Measurements from ENCODE around the gene INF2.
"Not testable (repeated sequence)": the region's sequence is repeated elsewhere in the genome, so short reads cannot be mapped to it uniquely, and the experiment has no call there.

INF2 gene

DNA sequence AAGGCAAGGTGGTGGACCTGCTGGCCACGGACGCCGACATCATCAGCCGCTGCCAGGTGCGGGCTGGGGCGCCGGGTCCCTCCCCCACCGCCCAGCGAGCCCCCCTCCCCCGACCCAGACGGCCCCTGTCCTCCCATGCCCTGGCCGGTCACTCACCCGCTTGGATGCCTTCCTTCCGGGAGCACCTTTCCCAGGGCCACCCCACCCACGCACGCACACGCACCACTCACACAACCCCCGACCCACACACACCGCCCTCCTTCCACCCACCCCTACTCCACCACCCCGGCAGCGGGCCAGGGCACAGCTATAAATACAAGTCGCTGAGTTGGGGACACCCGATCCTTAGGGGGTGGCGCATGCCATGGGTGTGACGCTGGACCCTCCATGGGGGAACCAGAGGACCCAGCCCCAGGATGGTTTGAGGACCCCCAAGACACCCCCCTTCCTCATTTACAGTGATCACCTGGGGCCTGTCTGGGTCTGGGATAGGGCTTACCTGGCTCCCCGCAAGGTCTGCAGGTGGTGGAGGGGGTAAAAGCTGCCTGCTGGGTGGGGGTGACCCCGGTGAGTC is 35.1 kb downstream of the INF2 start:
- DNase-seq = no peak

DNA sequence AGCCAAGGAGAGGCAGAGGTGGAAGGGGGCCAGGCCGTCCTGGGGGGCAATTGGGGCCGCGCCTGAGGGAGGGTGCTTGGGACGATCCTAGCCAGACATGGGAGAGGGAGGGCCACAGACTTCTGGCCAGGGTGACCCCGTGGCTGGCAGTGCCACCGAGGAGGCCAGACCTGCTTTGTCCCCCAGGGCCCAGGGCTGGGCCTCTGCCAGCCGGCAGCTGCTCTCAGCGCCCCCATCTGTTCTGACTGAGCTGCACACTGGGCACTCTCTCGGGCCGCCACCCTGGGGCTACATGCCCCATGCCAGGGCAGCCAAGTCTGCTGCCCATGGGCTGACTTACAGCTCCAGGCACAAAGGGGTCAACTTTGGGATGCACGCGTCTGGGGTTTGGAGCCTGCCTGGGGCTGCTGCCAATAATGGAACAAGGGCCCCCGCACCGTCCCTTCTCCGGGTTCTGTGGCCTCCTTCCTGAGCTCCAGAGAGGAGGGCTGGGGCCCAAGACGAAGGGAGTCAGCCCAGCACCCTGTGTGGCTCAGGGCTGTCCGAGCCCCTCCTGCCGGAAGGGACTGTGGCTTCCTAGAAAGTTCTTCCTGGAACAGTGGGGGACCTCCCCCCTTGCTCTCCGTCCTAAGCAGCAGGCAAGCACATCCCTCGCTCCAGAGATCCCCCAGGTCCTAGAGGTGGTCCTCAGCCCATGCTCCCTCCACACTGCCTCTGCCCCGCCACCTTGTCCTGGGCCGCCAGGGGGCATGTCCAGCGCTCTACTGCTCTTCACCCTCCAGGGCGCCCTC is 35.8 kb downstream of the INF2 start:
- no peak for DNase-seq

DNA sequence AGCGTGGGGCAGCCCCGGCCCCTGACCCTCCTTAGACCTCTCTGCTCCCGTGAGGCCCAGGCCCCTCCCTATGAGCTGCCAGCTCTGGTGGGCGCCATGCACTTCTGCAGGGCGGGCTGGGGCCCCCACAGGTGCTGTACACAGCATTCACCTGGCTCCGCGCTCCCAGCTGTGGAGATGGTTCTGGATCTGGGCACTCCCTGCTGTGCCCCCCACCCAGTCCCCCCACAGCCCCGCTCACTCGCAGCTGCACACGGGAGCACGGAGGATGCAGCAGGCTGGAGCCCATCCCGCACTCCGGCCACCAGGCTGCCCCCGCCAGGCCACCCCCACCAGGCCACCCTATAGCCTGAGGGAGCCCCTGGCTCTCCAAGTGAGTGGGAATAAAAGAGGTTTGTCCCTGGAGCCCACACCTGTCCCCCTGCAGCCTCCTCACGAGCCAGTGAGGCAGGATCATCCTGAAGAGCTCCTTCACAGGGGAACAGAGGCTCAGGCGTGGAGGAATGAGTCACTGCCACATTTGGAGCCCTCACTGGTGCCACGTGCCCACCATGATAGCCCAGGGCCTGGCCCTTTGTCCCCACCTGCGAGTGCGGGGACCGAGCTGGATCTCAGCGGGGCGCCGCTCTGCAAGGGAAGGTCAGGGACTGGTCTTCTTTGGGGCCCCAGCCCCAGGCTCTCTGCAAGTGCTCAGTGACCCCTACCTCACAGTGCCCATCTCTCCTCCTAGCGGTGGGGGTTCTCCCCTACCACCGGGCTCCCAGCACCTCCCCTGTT is 36.5 kb downstream of the INF2 start:
- DNase-seq = no peak

DNA sequence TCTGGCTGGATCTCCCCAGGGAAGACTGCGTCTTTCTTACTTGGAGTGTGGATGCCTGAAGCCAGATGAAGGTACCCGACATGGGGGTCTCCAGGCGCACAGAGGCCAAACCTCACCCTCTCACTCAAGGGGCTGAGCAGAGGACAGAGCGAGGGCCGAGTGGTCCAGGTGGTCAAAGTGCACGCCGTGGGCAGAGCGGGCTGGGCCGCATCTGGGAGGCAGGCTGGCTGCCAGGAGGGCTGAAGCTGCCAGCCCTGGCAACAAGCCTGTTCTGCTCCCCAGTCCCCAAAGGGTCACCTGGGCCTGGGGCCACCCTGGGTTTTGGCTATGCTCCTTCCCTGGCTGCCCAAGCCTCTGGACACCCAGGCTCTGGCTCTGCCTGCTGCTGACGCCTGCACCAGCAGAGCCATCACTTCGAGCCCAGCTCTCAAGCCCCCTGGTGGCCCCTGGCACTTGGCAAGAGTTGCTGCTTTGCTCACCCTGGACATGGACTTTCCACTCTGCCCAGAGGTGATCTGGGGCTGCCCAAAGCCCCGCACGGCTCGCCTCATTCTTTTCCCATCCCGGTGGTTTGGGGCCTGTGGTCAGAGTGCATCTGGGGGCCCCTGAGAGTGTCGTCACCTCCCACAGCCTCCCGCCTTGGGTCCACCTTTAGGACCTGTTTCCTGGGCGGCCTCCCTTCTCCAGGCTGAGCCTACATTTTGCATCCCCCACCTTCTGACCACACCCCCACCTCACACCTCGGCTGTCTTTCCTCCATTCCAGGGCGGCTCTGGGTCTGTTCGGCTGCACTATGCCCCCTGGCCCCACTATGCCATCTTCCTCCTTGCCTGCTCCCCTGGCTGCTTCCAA is 37.4 kb downstream of the INF2 start:
- DNase-seq = no peak

DNA sequence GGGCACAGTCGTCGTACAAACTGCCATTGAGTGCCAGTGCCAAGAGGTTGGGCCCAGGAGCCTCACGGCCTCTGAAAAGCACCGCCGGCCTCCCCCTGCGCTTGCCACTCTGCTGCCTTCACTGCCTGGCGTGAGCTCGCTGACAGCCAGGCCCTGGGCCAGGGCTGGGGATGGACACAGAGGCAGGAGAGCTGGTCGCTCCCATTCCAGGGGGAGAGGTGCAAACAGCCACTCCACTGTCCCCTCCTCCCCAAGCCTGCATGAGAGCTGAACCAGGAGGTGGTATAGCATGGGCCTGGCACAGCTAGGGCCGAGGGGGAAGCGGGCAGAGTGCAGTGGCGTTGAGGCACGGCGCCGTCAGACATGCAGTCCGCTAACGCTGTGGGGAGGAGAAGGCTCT is 39.2 kb downstream of the INF2 start:
- DNase-seq = no peak

DNA sequence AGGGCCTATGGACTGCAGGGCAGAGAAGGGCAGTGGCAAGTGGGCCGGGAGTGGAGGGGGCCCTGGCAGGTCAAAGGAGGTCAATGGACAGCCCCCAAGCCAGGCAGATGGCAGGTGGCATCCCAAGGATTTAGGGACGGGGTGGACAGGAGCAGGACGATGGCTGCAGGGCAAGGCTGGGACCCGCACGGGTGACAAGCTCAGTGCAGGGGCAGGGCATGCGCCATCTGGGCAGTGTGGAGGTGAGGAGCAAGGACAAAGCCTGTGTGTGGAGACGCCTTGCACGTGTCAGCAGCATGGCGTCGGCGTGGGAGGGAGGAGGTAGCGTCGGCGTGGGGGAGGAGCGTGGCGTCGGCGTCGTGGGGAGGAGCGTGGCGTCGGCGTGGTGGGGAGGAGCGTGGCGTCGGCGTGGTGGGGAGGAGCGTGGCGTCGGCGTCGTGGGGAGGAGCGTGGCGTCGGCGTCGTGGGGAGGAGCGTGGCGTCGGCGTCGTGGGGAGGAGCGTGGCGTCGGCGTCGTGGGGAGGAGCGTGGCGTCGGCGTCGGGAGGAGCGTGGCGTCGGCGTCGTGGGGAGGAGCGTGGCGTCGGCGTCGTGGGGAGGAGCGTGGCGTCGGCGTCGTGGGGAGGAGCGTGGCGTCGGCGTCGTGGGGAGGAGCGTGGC is 39.9 kb downstream of the INF2 start:
- not testable (repeated sequence) for DNase-seq

DNA sequence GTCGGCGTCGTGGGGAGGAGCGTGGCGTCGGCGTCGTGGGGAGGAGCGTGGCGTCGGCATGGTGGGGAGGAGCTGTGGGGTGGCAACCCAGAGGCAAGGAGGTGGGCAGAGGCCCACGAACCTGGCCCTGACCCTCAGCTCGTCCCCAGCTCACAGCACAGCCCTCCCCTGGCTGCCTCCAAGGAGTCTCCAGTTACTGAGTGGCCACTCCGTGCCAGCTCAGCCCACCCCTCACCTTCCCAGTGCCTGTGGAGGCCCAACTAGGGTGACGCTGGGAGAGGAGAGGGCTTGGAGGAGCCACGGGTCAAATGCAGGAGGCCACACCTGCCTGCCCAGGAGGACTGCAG is 40.4 kb downstream of the INF2 start:
- no peak for DNase-seq

DNA sequence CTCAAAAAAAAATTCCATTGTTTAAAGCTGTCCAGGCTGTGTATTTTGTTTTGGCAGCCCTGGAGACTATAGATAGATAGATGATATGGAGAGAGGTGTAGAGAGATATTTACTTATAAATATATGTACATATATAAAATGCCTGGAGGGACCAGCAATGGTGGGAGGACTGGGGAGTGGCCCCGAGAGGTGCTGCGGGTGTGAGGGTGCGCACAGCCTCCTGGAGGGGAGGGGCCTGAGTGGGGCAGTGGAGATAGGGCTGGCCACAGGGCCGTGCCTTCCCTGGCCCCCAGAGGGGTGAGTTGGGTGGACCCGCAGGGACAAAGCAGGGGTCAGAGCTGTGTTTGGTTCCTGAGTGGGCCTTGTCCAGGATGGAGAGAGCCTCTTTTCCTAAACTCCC is 41.1 kb downstream of the INF2 start:
- no peak for DNase-seq

DNA sequence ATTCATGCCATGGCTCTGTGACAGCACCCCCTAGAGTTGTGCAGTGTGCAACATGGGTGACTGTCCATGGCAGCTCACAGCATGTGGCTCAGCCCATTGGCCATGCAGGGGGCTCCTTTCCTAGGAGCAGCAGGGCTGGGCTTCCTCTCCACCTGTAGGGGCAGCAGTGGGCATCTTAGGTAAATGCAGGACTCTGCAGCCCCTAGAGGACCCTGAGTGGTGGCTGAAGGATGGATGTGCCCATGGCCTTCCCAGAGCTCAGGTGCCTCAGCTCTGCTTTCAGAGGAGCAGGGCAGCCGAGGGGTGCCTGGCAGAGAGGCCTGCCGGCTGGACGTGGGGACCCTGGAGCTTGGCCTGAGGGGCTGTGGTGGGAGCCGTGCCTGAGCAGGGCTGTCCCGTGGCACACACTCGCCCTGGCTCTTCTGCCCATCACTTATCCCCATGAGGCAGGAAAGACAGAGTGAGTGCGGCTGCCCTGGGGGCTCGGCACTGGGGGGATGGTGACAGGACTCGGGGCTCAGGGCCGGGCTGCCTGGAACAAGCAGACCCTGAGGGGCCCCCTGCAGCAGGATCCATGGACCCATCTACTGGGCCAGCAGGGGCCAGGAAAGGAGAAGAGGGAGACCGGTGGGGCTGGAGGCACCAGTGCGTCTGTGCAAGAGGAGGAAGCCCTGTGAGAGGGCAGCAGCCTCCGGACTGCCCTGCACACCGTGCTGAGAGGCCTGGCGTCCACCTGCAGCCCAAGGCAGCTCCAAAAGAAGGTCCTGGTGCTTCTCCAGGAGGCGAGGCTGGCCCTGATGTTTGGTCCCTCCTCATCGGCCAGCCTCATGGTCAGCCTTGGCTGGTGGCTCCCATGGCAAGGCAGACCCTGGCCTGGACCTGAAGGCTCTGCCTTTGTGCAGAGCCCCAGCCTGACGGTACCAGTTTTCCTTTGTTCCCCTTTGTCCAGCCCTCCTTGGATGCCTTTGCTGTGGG is 42.2 kb downstream of the INF2 start:
- no peak for DNase-seq

DNA sequence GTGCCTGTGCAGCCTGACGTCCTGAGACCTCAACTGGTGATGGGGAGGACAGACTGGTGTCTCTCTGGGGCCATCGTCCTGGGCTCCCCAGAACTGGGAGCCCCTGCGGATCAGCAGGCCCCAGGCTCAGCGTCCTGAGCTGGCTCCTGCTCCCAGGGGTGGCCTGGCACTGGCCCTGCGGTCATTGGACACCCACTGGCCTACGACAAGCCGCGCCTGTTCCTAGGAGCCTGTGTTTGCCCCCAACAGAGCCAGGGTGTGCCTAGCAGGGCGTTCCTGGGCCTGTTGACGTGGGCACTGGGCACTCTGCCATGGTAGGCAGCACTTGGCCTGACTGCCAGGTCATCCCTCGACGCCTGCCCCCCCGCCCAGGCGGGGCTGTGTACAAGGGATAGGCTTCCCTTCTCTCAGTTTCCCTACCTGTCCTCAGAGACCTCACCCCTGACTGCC is 43.0 kb downstream of the INF2 start:
- no peak for DNase-seq

DNA sequence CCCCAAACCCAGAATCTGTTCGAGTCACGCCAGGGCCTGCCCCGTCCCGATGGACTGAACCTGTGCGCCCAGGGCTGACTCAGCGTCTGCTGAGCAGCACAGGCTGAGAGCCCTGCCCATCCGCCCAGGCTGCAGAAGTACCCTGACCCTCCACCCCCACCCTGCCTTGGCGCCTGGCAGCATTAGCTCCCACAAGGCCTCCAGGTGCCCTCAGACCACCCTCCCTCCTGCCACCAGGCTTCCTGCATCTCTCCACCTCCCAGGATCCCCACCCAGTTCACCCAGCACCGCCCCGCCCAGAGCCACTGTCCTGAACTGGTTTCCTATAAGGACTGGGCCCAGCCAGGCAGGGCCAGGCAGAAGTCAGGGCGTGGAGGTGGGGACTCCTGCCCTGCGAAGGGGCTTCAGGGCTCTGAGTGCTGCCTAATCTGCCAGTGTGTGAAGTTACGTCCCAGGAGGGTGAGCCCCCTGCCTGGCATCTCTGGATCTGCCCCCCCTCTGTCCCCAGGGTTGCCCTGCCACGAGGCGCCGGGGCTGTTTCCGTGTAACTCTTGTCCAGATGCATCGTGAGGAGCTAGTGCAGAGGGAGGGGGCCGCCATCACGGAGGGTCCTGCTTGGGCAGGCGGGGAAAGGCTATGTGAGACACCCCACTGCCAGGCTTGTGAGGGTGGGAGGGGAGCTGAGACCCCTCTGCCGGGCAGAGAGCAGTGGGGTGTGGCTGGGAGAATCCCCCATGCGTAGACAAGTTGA is 43.7 kb downstream of the INF2 start:
- no peak for DNase-seq

DNA sequence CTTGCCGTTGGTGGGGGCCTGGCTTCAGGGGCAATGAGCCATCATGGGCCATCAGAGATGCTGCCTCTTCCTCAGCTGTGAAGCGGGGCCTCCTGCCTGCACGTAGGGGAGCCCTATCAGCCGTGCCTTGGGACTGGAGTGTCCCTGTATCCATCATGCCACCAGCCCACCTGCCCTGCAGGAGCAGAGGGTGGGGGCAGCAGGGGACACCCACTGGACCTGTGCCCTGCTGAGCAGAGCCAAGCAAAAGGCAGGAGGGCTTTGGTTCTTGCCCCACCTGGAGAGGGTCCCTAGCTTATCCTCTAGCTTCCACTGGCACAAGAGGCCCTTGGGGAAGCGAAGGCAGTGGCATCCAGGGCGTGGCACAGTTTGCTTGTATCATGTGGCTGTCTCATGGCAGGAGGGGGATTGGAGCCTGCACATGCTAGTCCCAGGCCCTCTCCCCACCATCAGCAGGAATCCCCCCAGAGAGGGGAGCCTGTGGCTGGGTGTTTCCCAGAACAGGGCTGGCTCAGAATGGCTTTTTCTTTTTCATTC is 44.7 kb downstream of the INF2 start:
- no peak for DNase-seq

DNA sequence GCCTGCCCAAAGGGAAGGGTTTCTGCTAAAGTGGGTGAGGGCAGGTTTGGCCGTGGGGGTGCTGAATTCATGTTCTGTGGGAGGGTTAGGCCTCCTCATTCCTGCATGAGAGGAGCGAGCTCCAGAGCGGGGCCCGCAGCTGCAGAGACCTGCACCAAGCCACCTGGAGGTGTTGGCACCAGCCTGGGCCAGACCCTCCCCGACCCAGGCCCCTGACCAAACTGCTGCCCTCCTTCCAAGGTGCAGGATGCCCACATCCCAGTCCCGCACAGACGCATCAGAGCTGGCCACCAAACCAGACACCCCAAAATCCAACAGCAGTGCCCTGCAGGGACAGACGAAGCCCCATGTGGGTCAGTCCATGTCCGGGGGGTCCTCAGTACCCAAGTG is 45.2 kb downstream of the INF2 start:
- no peak for DNase-seq

DNA sequence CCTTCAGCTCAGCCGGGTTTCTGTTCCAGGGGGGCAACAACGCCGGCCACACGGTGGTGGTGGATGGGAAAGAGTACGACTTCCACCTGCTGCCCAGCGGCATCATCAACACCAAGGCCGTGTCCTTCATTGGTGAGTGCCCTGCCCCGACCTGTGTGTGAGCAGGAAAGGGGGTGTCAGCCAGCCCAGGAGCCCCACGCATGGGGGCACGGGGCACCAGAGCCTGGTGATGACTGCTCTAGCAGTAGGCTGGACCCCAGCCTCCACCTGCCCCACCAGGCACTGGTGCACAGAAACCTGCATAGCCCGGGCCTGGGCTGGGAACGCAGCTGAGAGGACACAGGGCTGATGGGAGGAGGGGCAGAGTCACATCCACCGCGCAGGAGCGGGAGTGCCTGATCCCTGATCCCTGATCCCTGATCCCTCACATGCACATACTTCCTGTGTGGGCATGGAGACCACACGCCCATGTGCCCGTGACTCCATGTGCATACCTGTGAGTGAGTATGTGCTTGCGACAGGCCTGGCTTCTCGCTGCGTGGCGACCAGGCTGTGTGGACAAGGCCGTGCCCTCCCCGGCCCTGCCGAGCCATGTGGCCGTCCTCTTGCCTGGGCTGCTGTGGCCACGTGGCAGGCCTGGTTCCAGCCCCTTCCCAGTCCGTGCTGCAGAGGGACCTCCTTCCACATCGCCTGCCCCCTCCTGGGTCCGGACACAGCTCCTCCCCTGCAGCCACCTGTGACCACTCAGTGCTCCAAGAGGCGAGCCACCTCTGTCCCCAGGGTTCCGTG is 45.8 kb downstream of the INF2 start:
- DNase-seq = no peak

DNA sequence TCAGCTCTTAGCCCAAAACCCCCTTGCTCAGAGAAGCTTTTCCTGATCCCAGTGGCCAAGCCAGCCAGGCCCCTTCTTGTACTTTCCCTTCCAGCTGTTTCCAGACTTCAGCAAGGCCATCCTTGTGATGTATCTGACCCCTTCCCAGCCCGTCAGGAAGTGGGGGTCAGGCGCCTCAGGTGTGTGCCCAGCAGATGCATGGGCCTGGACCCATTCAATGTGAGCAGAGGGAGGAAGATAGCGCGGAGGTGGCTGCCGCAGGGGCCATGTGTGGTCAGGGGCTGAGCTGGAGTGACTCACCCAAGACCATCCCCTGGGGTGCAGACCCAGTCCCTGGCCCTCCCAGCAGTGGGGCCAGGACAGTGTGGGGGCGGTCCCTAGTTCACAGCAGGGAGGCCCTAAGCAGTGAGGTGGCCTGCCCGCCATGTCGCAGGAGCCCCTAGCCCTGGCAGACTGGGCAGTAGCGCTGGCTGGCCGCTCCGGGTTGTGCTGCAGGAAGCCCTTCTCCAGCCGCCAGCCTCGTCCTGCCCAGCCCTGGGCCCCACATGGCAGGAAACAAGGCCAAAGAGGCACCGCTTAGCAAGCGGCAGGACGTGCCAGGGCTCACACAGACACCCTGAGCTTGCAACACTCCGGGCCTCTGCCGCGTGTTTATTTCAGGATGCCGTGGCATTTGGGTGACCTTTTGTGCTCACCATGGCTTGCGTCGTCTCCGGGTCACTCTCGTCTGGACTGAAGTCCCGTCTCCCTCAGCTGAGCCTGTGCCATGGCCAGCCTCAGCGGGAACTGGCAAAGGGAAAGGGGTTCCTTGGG is 46.6 kb downstream of the INF2 start:
- DNase-seq = no peak

DNA sequence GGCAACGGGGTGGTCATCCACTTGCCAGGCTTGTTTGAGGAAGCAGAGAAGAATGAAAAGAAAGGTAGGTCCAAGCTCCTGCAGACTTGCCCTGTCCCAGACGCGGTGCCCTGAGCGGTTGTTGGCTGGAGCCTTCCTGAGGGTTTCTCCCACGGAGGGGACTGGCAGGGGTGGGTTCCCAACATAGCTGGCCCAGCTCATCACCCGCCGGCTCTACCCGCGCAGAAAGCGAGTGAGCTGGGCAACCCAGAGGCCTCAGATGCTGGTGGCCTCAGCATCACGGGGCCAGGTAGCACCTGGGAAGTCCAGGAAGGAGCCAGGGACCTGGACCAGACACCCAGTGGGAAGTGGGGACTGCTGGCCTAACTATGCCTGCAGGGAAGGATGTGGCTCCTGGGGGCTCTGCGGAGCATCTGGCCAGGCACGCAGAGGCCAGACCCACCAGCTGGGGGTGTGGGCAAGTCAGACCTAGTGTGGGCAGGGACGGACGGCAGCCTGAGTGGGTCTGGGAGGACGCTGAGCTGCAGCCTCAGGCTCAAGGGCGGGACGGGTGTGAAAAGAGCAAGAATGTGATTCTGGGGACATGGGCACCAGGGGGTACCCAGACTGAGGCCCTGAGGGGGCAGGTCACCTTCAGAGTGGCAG is 49.1 kb downstream of the INF2 start:
- DNase-seq = no peak

DNA sequence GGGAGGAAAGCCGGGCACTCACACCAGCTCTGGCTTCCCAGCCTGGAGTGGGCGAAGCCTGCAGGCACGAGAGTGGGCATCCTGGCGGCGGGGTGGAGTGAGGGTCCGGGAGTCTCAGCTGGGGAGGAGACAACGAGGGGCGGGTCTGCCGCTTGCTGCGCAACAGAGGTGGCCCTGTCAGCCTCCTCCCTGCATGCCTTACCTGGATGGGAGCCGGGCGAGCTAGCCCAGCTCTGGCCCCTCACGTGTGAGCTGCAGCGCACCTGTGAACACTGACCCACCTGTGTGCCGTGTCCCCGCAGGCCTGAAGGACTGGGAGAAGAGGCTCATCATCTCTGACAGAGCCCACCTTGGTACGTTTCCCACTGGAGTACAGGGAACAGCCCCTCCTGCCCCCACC is 49.6 kb downstream of the INF2 start:
- DNase-seq = no peak

All from NCI-H1105 treated with DMSO at 0.1 percent for 48 hours (cell line).